A549 (cell line): ENCODE data around the gene ABCB1. TPM values are rescaled to one million over a fixed set of nuclear protein-coding genes. Genes with fewer than 3 reads are reported as not detected.

Experiments used
- ATAC-seq, 2 experiments: fragments of 200-7000 bp in 1 of 2; fragments of >200 bp in 1 of 2; cut with Nextera tagmentation in 1 of 2; cut with Tn5 transposase in 1 of 2; 3 replicates each; pipeline versions ENCODE4 v1.8.0 to v1.9.1; 2018 to 2020; ENCODE audit warnings: mild to moderate bottlenecking in 1 of 2, moderate library complexity in 1 of 2
- CTCF ChIA-PET: fragments of 300-600 bp; sonication (Branson Sonifier 250); formaldehyde crosslinking; extraction: SDS; loops from one replicate; lab custom pipeline; 2021; ENCODE audit warnings: antibody characterized with exemption, inconsistent platforms; lab: Yijun Ruan, JAX
- POLR2A ChIA-PET: fragments of 350-600 bp; formaldehyde crosslinking; extraction: SDS; loops from one replicate; lab custom pipeline; 2021; ENCODE audit warnings: antibody characterized with exemption, inconsistent platforms; lab: Yijun Ruan, JAX
- DNase-seq, 2 experiments: peaks; one replicate each; pipeline versions ENCODE4 v3.0.0 to v3.0.0-alpha.2; 2011 to 2016; ENCODE audit warnings: low read depth in 1 of 2, low spot score in 1 of 2
- FAIRE-seq: peaks from 2 replicates; lab custom pipeline; 2011; peaks lifted over from hg19 to GRCh38; lab: Jason Lieb, UNC
- H3K27ac ChIP-seq, 2 experiments: fragments of >200 bp; sonication (Bioruptor Twin); formaldehyde crosslinking; 3 replicates each; pipeline ENCODE4 v1.5.1; 2016 to 2017
- H3K4me1 ChIP-seq: fragments of >200 bp; sonication (Bioruptor Twin); formaldehyde crosslinking; 3 replicates; pipeline ENCODE4 v1.6.1; 2016
- H3K4me2 ChIP-seq: fragments of >200 bp; sonication (Bioruptor Twin); formaldehyde crosslinking; 3 replicates; pipeline ENCODE4 v1.6.1; 2016
- H3K4me3 ChIP-seq: fragments of >200 bp; sonication (Bioruptor Twin); formaldehyde crosslinking; 3 replicates; pipeline ENCODE4 v1.5.1; 2016
- H3K9me3 ChIP-seq: fragments of >200 bp; sonication (Bioruptor Twin); formaldehyde crosslinking; 3 replicates; pipeline ENCODE4 v1.6.1; 2016
- BHLHE40 ChIP-seq: IDR thresholded peaks from 2 replicates; pipeline ENCODE4 v1.6.1; 2012; ENCODE audit warnings: low read depth, low read length, inconsistent platforms
- CBX8 ChIP-seq: fragments of 200-600 bp; sonication (generic); IDR thresholded peaks from 2 replicates; pipeline ENCODE4 v1.6.1; 2016
- CHD4 ChIP-seq: fragments of 200-600 bp; sonication (generic); IDR thresholded peaks from 2 replicates; pipeline ENCODE4 v1.6.1; 2016; ENCODE audit warnings: antibody characterized with exemption, mild to moderate bottlenecking, borderline replicate concordance
- CTCF ChIP-seq: fragments of >200 bp; sonication (Bioruptor Twin); formaldehyde crosslinking; IDR thresholded peaks from 3 replicates; pipeline ENCODE4 v1.5.1; 2016
- EHF ChIP-seq: fragments of 250-450 bp; sonication (Bioruptor Pico); IDR thresholded peaks from 2 replicates; pipeline ENCODE4 v1.5.0; 2020; ENCODE audit warnings: mild to moderate bottlenecking
- EHMT2 ChIP-seq: fragments of 200-600 bp; sonication (generic); IDR thresholded peaks from 2 replicates; pipeline ENCODE4 v1.6.1; 2016; ENCODE audit warnings: antibody characterized with exemption, low read depth, mild to moderate bottlenecking, moderate library complexity
- ELK1 ChIP-seq: fragments of 150-350 bp; IDR thresholded peaks from 2 replicates; pipeline ENCODE4 v1.6.1; 2014; ENCODE audit warnings: low read depth, mild to moderate bottlenecking, low read length
- FOSB ChIP-seq: fragments of 250-450 bp; sonication (Bioruptor Pico); IDR thresholded peaks from 2 replicates; pipeline ENCODE4 v1.5.0; 2020; ENCODE audit warnings: mild to moderate bottlenecking, moderate library complexity
- FOSL2 ChIP-seq, 2 experiments: fragments of 450-650 bp in 1 of 2; fragments of >200 bp in 1 of 2; sonication (Bioruptor Twin) in 1 of 2; formaldehyde crosslinking; IDR thresholded peaks; 2 replicates each; pipeline versions ENCODE4 v1.5.0 to v1.6.1; 2016 to 2020; ENCODE audit warnings: mild to moderate bottlenecking in 1 of 2, moderate library complexity in 1 of 2
- GATA3 ChIP-seq: IDR thresholded peaks from 2 replicates; pipeline ENCODE4 v1.6.1; 2012; ENCODE audit warnings: borderline replicate concordance
- HDAC2 ChIP-seq: fragments of 200-600 bp; sonication (generic); IDR thresholded peaks from 2 replicates; pipeline ENCODE4 v1.6.1; 2016
- HOXA7 ChIP-seq: fragments of 250-450 bp; sonication (Bioruptor Pico); IDR thresholded peaks from 2 replicates; pipeline ENCODE4 v1.5.0; 2020; ENCODE audit warnings: mild to moderate bottlenecking, moderate library complexity
- HOXB13 ChIP-seq: fragments of 250-450 bp; sonication (Bioruptor Pico); IDR thresholded peaks from 2 replicates; pipeline ENCODE4 v1.5.0; 2020; ENCODE audit warnings: low read depth, mild to moderate bottlenecking, moderate library complexity
- KDM1A ChIP-seq: fragments of 200-600 bp; sonication (generic); IDR thresholded peaks from 2 replicates; pipeline ENCODE4 v1.6.1; 2016; ENCODE audit warnings: low read depth, mild to moderate bottlenecking
- MAFK ChIP-seq: fragments of 450-650 bp; IDR thresholded peaks from 2 replicates; pipeline ENCODE4 v1.6.1; 2014; ENCODE audit not compliant: partially characterized antibody
- MYC ChIP-seq: IDR thresholded peaks from 2 replicates; pipeline ENCODE4 v1.6.1; 2012; ENCODE audit warnings: mild to moderate bottlenecking, inconsistent platforms, low read length, improper control_type of control experiment, borderline replicate concordance
- RCOR1 ChIP-seq: fragments of 150-350 bp; IDR thresholded peaks from 2 replicates; pipeline ENCODE4 v1.6.1; 2014; ENCODE audit warnings: antibody characterized with exemption, low read length, low read depth
- REST ChIP-seq: fragments of 200-600 bp; sonication (generic); IDR thresholded peaks from 2 replicates; pipeline ENCODE4 v1.6.1; 2016; ENCODE audit warnings: antibody characterized with exemption, mild to moderate bottlenecking, moderate library complexity
- TFCP2L1 ChIP-seq: fragments of 250-450 bp; sonication (Bioruptor Pico); IDR thresholded peaks from 2 replicates; pipeline ENCODE4 v1.5.0; 2021; ENCODE audit warnings: mild to moderate bottlenecking
- TP53 ChIP-seq: fragments of 250-450 bp; sonication (Bioruptor Pico); IDR thresholded peaks from 2 replicates; pipeline ENCODE4 v1.5.0; 2021; ENCODE audit warnings: mild to moderate bottlenecking, moderate library complexity
- ZC3H11A ChIP-seq: fragments of 450-650 bp; IDR thresholded peaks from 2 replicates; pipeline ENCODE4 v1.6.1; 2014; ENCODE audit warnings: antibody characterized with exemption, mild to moderate bottlenecking
- WGBS: methylation state at CpG from one replicate; pipeline ENCODE4 v1.1.6; 2017; ENCODE audit errors: missing lambda C conversion rate; 5-methylcytosine and 5-hydroxymethylcytosine counted together
- polyA plus RNA-seq, 4 experiments: library from polyadenylated mRNA; depleted of rRNA in 3 of 4; stranded (reverse); fragments of >200 nt; fragmentation: RNase III in 1 of 4; extraction: RNeasy Plus Mini Kit Qiagen cat#74134 plus additional on column Dnase treatment in 1 of 4; gene quantifications; 2 replicates in 3 of 4; 3 replicates in 1 of 4; pipeline ENCODE4 v1.2.3, GENCODE V29; 2011 to 2017

The ABCB1 gene
- polyA plus RNA-seq, 2 of the 4 experiments (the other 2 are of a cell fraction): 0.05 TPM; not detected in 1

GRCh38 chr7:87517891-87518290 lies 82.8 kb downstream of the ABCB1 start (continued):
- TF ChIP-seq EHF (CRISPR knock-in tag) (no peak), FOSL2 (IDR thresholded peaks at IDR 0.05) (no peak), FOSL2 (CRISPR knock-in tag; IDR thresholded peaks at IDR 0.05) (no peak)
- TF ChIP-seq, all 56 proteins: peak for 0

- Histone ChIP-seq H3K4me3 (no peak overlapping the region), H3K4me1 (no peaks in the 10 kb centered on the region), H3K9me3 (no peaks in the 10 kb centered on the region), H3K4me2 (no peak overlapping the region), H3K27ac (no peak overlapping the region)
- TF ChIP-seq KDM1A: no peak
- no peak for TF ChIP-seq BHLHE40
- TF ChIP-seq CBX8: no peak
- TF ChIP-seq TFCP2L1 (CRISPR knock-in tag): no peak
- TF ChIP-seq HDAC2: no peak
- TF ChIP-seq FOSB (CRISPR knock-in tag): no peak
- TF ChIP-seq MAFK: no peak
- TF ChIP-seq CHD4: no peak
- TF ChIP-seq ZC3H11A: no peak
- TF ChIP-seq TP53 (CRISPR knock-in tag): no peak
- TF ChIP-seq HOXA7 (CRISPR knock-in tag): no peak
- TF ChIP-seq EHMT2: no peak
- TF ChIP-seq GATA3: no peak
- ATAC-seq: no peak
- no peak for FAIRE-seq
- 26% methylated on average over 3 of the region's 3 CpGs for WGBS
- POLR2A ChIA-PET: no interaction called here
- no peak for DNase-seq
- CTCF ChIA-PET: interaction anchor here (2.2 kb wide), 1 partner anchor 11 kb away, joined by 6 read pairs; no protein-coding TSS in a partner anchor
These were observed 83.4 kb downstream of the ABCB1 start for GRCh38 chr7:87517136-87517815.

- WGBS: 24% methylated on average over 5 of the region's 5 CpGs
- CTCF ChIA-PET: no interaction called here
- H3K9me3 ChIP-seq: no peaks in the 10 kb centered on the region
- no peak for TF ChIP-seq HOXB13
- no peak for TF ChIP-seq ELK1
- TF ChIP-seq EHF (CRISPR knock-in tag): no peak
- no peak for TF ChIP-seq CTCF
- no peak for TF ChIP-seq RCOR1
- no peak for TF ChIP-seq REST
- TF ChIP-seq MYC: no peak
- TF ChIP-seq TFCP2L1 (CRISPR knock-in tag): no peak
- TF ChIP-seq, all 56 proteins: peak for 0
- FAIRE-seq: no peak
- no peaks in the 10 kb centered on the region for H3K4me1 ChIP-seq
- ATAC-seq: no peak
- no peak overlapping the region for H3K27ac ChIP-seq
- no peak overlapping the region for H3K4me3 ChIP-seq
- DNase-seq: no peak
- POLR2A ChIA-PET: no interaction called here
- H3K4me2 ChIP-seq: no peak overlapping the region
These were observed 86.8 kb downstream of the ABCB1 start for GRCh38 chr7:87513735-87514335.
